Measurements from ENCODE around the gene ANXA4. TPM values are rescaled to one million over a fixed set of nuclear protein-coding genes. Genes with fewer than 3 reads are reported as not detected.
A peak's percentile ranks its signal among the peaks of the same experiment; 100 is the strongest.
"Not testable (repeated sequence)": the region's sequence is repeated elsewhere in the genome, so short reads cannot be mapped to it uniquely, and the experiment has no call there.

ANXA4 gene
- total RNA-seq, 1 donor from 2014 or later: 15.0 TPM

- FAIRE-seq: no peak
- H3K36me3 ChIP-seq (ENCODE audit: control insufficient read depth, insufficient read depth, low read length): peaks cover 6% of the 10 kb centered on the region
- no peak overlapping the region for H3K4me3 ChIP-seq (ENCODE audit: low read depth, low read length)
- no peak for TF ChIP-seq CTCF (IDR thresholded peaks at IDR 0.05; ENCODE audit: insufficient read depth, low read length, severe bottlenecking)
- peak; percentile 63 for DNase-seq (ENCODE audit: low read depth)
- no peaks in the 10 kb centered on the region for H3K27me3 ChIP-seq (ENCODE audit: control insufficient read depth, insufficient read depth, low read length)
Measured at GRCh38 chr2:69798290-69798908, 56.5 kb downstream of the ANXA4 start.

- Histone ChIP-seq H3K4me3 (ENCODE audit: low read depth, low read length) (no peak overlapping the region), H3K27me3 (ENCODE audit: control insufficient read depth, insufficient read depth, low read length) (no peaks in the 10 kb centered on the region), H3K36me3 (ENCODE audit: control insufficient read depth, insufficient read depth, low read length) (peaks cover 6% of the 10 kb centered on the region)
- peak; percentile 73 for DNase-seq (ENCODE audit: low read depth)
- FAIRE-seq: no peak
- TF ChIP-seq CTCF (IDR thresholded peaks at IDR 0.05; ENCODE audit: insufficient read depth, low read length, severe bottlenecking): no peak
Measured at GRCh38 chr2:69798909-69799526, 57.1 kb downstream of the ANXA4 start.

GRCh38 chr2:69801745-69802290 is 59.9 kb downstream of the ANXA4 start:
- H3K36me3 ChIP-seq (ENCODE audit: control insufficient read depth, insufficient read depth, low read length): peaks cover 12% of the 10 kb centered on the region
- no peak for TF ChIP-seq CTCF (IDR thresholded peaks at IDR 0.05; ENCODE audit: insufficient read depth, low read length, severe bottlenecking)
- FAIRE-seq: no peak
- H3K4me3 ChIP-seq (ENCODE audit: low read depth, low read length): no peak overlapping the region
- no peaks in the 10 kb centered on the region for H3K27me3 ChIP-seq (ENCODE audit: control insufficient read depth, insufficient read depth, low read length)
- no peak for DNase-seq (ENCODE audit: low read depth)

GRCh38 chr2:69802781-69803367 is 60.9 kb downstream of the ANXA4 start:
- not testable (repeated sequence) for FAIRE-seq; H3K4me3 ChIP-seq (ENCODE audit: low read depth, low read length); DNase-seq (ENCODE audit: low read depth); H3K27me3 ChIP-seq (ENCODE audit: control insufficient read depth, insufficient read depth, low read length)
- peaks cover 16% of the 10 kb centered on the region for H3K36me3 ChIP-seq (ENCODE audit: control insufficient read depth, insufficient read depth, low read length)

GRCh38 chr2:69804416-69804815 is 62.5 kb downstream of the ANXA4 start:
- FAIRE-seq (no peak), DNase-seq (ENCODE audit: low read depth) (no peak)
- Histone ChIP-seq H3K36me3 (ENCODE audit: control insufficient read depth, insufficient read depth, low read length) (peaks cover 20% of the 10 kb centered on the region), H3K4me3 (ENCODE audit: low read depth, low read length) (no peak overlapping the region), H3K27me3 (ENCODE audit: control insufficient read depth, insufficient read depth, low read length) (no peaks in the 10 kb centered on the region)
- no peak for TF ChIP-seq CTCF (IDR thresholded peaks at IDR 0.05; ENCODE audit: insufficient read depth, low read length, severe bottlenecking)

GRCh38 chr2:69805887-69806286 is 64.0 kb downstream of the ANXA4 start:
- TF ChIP-seq CTCF (IDR thresholded peaks at IDR 0.05; ENCODE audit: insufficient read depth, low read length, severe bottlenecking): no peak
- FAIRE-seq (no peak), DNase-seq (ENCODE audit: low read depth) (no peak)
- peaks cover 19% of the 10 kb centered on the region for H3K36me3 ChIP-seq (ENCODE audit: control insufficient read depth, insufficient read depth, low read length)
- H3K4me3 ChIP-seq (ENCODE audit: low read depth, low read length): no peak overlapping the region
- no peaks in the 10 kb centered on the region for H3K27me3 ChIP-seq (ENCODE audit: control insufficient read depth, insufficient read depth, low read length)
